GM19452 (cell line): ENCODE results near the gene BORCS5.
"Not testable (repeated sequence)": the region's sequence is repeated elsewhere in the genome, so short reads cannot be mapped to it uniquely, and the experiment has no call there.

Experiments
- ATAC-seq: cut with Tn5 transposase; IDR thresholded peaks from one replicate; pipeline ENCODE4 v1.9.1; 2021; ENCODE audit not compliant: unreplicated experiment

The BORCS5 gene

DNA sequence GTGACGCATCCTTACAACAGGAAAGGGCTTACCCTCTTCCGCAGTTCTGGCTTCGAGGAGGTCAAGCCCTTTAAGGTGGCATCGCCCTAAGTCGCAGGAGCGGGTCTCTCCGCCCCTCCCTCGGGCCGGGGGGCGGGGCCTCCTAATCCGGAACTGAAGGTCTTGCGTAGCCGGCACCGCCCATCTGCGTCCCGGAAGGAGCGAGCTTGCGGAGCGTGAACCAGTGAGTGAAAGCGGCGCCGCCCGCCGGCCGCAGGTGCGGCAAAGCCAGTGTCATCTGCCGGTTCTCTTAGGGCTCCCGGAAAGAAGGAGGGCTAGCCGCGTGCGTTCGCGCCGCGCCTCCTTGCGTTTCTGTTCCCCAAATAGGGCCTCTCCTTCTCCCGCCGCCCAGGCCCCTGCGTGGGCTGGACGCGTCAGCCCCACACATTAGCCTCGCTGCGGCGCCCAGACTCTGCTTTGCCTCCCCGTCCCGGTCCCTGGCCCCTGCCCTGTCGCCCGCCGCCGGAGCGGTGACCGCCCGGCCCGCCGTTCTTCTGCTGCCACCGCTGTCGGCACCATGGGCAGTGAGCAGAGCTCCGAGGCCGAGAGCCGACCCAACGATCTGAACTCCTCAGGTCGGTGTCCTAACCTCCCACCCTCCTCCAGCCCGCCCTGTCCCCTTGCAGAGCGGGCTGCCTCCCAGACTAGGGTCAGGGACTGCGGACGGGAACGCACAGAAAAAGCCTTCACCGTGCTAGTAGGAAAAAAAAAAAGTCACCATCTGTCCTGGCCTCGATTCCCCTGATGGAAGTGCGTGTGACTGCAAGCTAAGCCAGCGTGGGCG lies at the start of gene BORCS5:
TSS of gene BORCS5 (plus strand) at position 183 of the 823 bp plus-strand sequence. CDS start at position 557, 374 bp downstream.
- peak; percentile 81 for ATAC-seq

DNA sequence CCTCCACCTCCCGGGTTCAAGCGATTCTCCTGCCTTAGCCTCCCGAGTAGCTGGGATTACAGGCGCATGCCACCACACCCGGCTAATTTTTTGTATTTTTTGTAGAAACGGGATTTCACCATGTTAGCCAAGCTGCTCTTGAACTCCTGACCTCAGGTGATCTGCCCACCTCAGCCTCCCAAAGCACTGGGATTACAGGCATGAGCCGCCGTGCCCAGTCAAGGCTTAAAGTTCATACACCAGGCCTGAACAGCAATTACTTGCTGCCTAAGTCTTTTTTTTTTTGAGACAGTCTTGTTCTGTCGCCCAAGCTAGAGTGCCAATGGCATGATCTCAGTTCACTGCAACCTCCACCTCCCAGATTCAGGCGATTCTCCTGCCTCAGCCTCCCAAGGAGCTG lies 46.2 kb upstream of the BORCS5 start:
- ATAC-seq = not testable (repeated sequence)

DNA sequence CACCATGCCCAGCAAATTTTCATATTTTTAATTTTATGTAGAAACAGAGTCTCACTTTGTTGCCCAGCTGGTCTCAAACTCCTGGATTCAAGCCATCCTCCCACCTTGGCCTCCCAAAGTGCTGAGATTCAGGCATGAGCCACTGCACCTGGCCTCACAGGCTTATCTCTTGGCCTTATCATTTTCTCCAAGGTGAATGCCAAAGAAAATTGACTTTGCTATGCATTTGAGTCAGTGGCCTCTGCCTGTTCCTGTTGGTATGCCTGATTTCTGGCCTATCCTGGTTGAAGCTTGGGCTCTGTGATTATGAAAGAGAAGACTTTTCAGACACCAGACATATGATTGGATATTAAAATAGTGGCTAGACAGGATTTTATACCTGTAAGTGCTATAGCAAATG lies 41.0 kb upstream of the BORCS5 start:
- no peak for ATAC-seq

DNA sequence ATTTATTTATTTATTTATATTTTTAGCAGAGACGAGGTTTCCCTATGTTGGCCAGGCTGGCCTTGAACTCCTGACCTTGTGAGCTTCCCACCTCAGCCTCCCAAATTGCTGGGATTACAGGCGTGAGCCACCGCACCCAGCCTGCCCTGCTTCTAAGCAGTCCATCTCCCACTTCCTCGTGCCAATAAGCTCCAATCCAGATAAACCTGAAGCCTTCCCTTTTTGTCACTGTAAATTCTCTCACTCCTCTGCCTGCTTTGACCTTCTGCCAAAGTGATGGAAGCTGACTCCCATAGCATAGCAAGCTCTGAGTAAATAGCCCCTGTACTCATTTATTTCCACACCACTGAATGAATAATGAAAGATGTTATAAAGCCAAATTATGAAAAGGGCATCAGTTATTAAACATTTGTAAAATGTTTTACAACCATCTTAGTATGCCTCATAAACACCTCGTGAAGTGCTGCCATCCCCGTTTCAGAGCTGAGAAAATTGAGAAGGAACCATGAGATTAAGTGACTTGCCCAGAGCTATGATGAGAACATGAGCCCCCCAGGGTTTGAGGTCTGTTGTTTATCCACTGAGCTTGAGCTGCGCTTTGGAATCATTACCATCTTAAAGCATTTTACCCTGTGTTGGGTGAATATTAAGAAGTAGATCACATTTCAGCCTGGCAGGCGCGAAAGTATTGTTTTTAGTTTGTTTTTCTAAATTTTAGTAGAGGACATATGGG lies 37.3 kb upstream of the BORCS5 start:
- no peak for ATAC-seq

- no peak for ATAC-seq
Observed at GRCh38 chr12:12323118-12323517, 33.8 kb upstream of the BORCS5 start.

DNA sequence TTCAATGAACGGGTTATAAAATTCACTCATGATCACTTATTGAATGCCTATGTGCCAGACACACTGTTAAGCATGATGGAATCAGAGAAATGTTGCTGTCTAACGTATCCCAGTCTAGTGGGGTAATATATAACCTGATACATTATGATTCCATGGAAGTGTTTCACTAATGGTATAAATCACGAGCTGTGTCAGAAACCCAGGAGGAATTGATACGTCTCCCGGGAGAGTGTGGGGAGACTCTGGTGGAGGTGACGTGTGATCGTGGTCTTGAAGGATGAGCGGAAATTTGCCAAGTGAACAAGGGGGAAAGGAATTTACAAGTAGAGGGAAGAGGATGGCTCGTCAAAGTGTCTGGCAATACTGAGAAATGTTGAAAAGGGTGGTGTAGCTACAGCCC lies 33.3 kb upstream of the BORCS5 start:
- ATAC-seq = no peak

DNA sequence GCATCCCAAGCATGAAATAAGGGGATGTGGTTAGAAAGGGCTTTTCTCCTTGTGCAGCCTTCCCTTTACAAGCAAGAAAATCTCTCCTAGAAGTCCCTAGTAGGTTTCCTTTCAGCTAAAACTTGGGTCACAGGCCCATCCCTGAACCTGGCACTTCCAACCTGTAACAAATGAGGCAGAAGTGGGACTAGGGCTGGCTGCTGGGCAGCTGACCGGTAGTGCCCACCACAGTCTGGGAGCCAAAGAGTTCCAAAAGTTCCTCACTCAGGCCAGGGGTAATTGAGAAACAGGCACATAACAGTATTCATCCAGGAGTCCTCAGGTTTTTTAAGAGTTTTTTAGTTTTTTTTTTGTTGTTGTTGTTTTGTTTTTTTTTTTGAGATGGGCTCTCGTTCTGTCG lies 30.6 kb upstream of the BORCS5 start:
- no peak for ATAC-seq

- ATAC-seq = no peak
Observed at GRCh38 chr12:12327802-12328201, 29.1 kb upstream of the BORCS5 start.

DNA sequence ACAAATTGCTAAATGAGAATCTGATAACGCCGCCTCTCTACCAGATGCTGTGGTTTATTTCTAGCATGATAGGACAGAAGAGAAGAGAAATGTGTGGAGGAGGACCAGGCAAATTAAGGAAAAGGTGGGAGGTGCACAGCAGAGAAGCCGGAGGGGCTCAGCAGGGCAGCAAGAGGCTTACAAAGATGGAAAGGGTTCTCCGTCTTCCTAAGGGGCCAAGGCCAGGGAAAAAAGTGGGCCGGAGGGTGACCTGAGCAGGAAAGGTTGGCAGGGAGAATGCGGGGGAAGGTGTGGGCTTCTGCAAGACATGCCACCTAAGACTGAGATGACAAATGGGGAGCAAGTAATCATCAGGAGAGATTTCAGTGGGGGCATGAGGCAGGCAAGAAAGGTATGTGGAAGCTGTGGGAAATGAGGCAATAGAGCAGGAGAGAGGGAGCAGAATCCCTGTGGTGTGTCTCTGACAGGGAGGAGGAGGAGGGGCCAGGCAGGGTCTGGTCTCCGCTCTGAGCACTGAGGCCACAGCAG lies 25.6 kb upstream of the BORCS5 start:
- ATAC-seq = no peak

DNA sequence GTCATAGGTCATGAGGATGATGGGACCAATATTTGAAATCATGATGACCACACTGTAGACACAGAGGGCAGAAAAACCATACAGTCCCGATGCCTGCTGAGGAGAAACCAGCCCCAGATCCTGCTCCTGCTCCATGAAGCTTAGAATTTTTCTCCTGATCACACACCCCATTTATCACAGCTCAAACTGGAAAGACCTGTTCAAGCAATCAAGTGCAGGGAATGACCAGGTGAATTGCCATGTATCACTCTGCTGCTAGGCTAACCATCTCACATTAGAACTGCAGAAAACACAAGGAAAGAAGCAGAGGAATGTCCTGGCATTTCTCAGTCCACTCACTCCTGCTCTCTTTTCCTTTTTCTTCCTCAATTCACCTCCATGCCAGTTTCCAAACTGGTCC lies 25.0 kb upstream of the BORCS5 start:
- ATAC-seq = no peak

- ATAC-seq = no peak
Observed at GRCh38 chr12:12333407-12334366, 23.2 kb upstream of the BORCS5 start.

- no peak for ATAC-seq
Observed at GRCh38 chr12:12334367-12335040, 22.4 kb upstream of the BORCS5 start.

DNA sequence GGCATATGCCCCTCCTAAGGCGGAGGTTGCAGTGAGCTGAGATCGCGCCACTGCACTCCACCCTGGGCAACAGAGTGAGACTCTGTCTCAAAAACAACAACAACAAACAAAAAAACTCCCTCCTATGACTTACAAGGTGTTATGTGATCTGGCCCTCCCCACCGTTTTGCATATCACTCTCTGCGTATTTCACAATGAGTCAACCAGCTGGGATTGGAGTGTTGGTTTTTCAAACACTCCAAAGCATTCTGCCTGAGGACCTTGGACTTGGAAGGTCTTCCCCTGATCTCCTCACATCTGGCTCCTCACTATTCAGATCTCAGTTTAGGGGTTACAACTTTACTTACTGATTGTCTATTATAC lies 20.8 kb upstream of the BORCS5 start:
- no peak for ATAC-seq

DNA sequence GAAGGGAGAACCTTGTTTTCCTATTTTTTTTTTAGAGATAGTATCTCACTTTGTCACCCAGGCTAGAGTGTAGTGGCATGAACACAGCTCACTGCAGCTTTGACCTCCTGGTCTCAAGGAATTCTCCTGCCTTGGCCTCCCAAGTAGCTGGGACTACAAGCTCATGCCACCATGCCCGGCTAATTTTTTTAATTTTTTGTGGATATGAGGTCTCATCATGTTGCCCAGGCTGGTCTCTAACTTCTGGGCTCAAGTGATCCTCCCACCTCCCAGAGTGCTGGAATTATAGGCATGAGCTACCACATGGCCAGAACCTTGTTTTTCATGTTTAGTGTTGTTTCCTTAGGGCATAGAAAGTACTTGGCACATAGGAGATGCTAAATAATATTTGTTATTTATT lies 20.4 kb upstream of the BORCS5 start:
- ATAC-seq = no peak

DNA sequence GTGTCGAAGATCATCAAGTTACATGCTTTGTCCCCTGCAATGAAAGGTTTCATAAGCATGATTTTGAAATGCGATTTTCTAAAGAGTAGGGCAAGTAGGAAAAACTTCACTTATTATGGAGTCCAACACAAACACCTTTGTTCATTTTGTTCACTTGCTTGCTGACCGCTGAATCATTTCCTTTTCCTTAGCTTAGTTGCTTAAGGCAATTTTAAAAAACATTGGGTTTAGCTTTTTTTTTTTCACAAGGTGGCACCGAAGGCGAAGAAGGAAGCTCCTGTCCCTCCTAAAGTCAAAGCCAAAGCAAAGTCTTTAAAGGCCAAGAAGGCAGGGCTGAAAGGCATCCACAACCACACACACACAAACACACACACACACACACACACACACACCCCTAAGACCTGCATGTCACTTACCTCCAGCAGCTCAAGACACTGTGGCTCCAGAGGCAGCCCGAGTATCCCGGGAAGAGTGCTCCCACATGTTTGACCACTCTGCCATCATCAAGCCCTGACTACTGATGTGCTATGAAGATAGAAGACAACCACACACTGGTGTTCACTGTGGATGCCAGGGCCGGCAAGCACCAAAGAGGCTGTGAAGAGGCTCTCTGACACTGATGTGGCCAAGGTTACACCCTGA lies 18.2 kb upstream of the BORCS5 start:
- ATAC-seq = no peak

DNA sequence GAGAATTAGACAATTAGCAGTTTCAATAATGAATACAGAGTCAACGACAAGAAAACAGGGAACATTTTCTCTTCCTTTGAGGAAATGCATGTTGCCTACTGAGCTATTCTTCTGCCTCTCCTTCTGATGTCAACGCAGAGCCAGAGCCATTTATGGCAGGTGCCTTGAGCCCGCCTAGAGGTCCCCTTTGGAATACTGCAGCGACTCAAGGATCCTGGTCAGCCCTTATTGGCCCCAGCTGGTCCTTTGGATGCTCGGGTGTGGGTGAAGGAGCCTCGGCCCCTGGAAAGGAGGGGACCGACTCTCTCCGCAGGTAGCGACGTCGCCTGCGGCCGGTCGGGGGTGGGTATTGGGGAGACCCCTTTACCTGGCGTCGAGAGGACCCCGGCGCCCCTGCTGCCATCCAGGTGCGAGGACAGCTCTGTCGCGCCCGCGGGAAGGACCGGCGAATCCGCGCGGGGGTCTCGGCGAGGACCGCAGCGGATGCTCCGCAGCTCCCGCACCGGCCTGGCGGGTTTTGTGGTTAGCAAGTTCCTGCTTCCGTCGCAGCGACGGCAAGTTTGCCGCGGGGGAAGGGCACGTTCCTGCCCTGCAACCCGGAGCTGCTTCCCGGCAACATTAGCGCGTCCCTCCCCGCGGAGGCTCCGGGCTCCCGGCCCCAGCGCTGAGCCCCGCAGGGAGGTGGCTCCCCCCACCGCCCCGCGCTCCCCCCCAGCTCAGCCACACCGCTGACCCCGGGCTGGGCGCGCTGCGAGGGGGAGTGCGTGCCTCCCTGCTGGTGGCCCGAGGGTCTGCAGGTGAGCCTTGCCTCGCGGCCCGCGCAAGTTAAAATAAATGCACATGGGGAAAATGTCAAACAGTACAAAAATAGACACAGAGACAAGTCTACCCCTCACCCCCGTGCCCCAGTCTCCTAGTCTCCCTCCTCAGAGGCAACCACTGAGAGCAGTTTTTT lies 6.9 kb upstream of the BORCS5 start, which contains the start of gene MANSC1:
TSS of gene MANSC1 (minus strand) at position 532 of the 955 bp plus-strand sequence. CDS start 6,928 bp downstream, outside the sequence.
- no peak for ATAC-seq

- ATAC-seq = no peak
Observed at GRCh38 chr12:12350868-12351463, 5.9 kb upstream of the BORCS5 start.

- ATAC-seq = not testable (repeated sequence)
Observed at GRCh38 chr12:12351468-12352185, 5.3 kb upstream of the BORCS5 start.
